Choroid plexus epithelial cell (primary cell): ENCODE data around the gene PECR.

Experiments used
- DNase-seq: peaks from one replicate; pipeline ENCODE4 v3.0.0-alpha.2; 2010; ENCODE audit warnings: low read depth
- H3K4me3 ChIP-seq: 2 replicates; pipeline ENCODE4 v1.5.1; 2011; ENCODE audit warnings: low read depth, mild to moderate bottlenecking, control low read depth, low read length, moderate library complexity
- TF ChIP-seq, protein P1 (sequence below): conservative IDR thresholded peaks from 2 replicates; pipeline ENCODE4 v1.5.1; 2011; ENCODE audit warnings: low read depth, mild to moderate bottlenecking, control low read depth, inconsistent platforms, low read length, moderate library complexity

Gene PECR

DNA sequence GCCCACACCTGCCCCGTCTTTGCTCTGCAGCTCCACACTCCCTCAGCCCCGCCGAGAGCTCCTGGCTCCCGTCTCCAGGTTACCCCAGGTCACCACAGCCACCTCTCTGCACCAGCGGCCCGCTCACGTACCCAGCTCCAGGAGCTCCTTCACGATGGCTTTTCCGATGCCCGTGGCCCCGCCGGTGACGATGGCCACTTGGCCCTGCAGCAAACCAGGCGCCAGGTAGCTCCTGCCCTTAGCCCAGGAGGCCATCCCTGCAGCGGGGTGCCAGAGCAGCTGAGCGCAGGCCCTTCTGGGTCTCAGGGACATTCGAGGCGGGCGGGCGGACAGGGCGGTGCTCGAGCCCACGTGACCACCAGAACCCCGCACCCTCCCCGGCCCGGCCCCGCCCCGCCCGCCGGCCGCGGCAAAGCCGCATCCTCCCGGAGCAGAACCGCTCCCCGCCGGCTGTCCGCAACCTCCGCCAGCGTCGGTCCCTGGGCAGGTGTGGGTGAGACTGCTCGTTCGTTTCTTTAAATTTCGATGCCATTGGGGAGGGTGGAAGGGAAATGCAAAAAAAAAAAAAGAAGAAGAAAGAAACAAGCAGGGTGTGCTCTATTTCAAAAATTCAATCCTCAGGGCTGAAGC lies at the start of gene PECR, which contains the start of gene TMEM169:
PECR (minus strand) TSS at position 323 of the 630 bp plus-strand sequence; CDS start at position 255, 68 bp downstream.
TMEM169 (plus strand) TSS at position 433 of the 630 bp plus-strand sequence. CDS start 14,045 bp downstream, outside the sequence.
- TF ChIP-seq, protein P1, sequence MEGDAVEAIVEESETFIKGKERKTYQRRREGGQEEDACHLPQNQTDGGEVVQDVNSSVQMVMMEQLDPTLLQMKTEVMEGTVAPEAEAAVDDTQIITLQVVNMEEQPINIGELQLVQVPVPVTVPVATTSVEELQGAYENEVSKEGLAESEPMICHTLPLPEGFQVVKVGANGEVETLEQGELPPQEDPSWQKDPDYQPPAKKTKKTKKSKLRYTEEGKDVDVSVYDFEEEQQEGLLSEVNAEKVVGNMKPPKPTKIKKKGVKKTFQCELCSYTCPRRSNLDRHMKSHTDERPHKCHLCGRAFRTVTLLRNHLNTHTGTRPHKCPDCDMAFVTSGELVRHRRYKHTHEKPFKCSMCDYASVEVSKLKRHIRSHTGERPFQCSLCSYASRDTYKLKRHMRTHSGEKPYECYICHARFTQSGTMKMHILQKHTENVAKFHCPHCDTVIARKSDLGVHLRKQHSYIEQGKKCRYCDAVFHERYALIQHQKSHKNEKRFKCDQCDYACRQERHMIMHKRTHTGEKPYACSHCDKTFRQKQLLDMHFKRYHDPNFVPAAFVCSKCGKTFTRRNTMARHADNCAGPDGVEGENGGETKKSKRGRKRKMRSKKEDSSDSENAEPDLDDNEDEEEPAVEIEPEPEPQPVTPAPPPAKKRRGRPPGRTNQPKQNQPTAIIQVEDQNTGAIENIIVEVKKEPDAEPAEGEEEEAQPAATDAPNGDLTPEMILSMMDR = no peak
- H3K4me3 ChIP-seq = peak within 1 kb of the TSS; percentile 73
- DNase-seq = peak; percentile 47

GRCh38 chr2:216130346-216130971 lies 48.9 kb upstream of the PECR start:
- TF ChIP-seq, protein P1 = peak; percentile 20
- no peak overlapping the region for H3K4me3 ChIP-seq
- peak; percentile 56 for DNase-seq

DNA sequence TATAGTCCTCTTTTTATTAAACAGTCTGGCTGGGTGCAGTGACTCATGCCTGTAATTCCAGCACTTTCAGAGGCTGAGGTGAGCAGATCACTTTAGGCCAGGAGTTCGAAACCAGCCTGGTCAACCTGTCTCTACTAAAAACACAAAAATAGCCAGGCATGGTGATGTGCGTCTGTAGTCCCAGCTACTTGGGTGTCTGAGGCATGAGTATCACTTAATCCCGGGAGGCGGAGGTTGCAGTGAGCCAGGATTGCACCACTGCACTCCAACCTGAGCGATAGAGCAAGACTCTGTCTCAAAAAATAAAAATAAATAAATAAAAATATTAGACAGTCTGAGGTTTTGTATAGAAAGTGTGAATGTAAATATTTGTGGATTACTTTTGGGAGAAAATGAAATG lies 45.3 kb upstream of the PECR start:
- no peak for DNase-seq
- TF ChIP-seq, protein P1 = no peak
- no peak overlapping the region for H3K4me3 ChIP-seq

GRCh38 chr2:216121255-216121654 lies 39.6 kb upstream of the PECR start:
- H3K4me3 ChIP-seq = no peak overlapping the region
- DNase-seq = no peak
- TF ChIP-seq, protein P1 = no peak

- TF ChIP-seq, protein P1 = no peak
- H3K4me3 ChIP-seq = no peak overlapping the region
- DNase-seq = no peak
These were observed 38.4 kb upstream of the PECR start for GRCh38 chr2:216119986-216120385.

DNA sequence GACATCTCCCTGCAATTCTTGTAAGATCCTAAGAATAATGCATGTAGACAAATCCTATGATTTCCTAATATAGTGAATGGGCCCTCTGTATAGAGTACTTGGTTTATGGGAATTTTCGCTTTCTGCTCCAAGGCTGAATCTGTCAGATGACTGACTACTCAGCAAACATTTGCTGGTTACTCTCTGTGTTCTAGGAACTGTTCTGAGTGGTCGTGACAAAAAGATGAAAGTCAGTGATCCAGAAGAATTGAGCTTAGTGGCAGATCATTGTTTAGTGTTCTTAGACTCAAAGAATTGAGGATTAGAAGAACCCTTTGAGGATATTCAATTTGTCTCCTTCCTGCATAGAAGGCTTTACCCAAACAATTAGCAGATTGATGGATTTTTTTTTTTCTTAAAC lies 37.5 kb upstream of the PECR start:
- no peak overlapping the region for H3K4me3 ChIP-seq
- DNase-seq = no peak
- TF ChIP-seq, protein P1 = no peak
